HG02840 (cell line): ENCODE data around the gene CHD1.

Experiments used
- ATAC-seq: cut with Tn5 transposase; IDR thresholded peaks from one replicate; pipeline ENCODE4 v1.9.1; 2021; ENCODE audit warnings: mild to moderate bottlenecking, moderate library complexity, moderate number of reproducible peaks; ENCODE audit not compliant: unreplicated experiment, low FRiP score

Gene CHD1

DNA sequence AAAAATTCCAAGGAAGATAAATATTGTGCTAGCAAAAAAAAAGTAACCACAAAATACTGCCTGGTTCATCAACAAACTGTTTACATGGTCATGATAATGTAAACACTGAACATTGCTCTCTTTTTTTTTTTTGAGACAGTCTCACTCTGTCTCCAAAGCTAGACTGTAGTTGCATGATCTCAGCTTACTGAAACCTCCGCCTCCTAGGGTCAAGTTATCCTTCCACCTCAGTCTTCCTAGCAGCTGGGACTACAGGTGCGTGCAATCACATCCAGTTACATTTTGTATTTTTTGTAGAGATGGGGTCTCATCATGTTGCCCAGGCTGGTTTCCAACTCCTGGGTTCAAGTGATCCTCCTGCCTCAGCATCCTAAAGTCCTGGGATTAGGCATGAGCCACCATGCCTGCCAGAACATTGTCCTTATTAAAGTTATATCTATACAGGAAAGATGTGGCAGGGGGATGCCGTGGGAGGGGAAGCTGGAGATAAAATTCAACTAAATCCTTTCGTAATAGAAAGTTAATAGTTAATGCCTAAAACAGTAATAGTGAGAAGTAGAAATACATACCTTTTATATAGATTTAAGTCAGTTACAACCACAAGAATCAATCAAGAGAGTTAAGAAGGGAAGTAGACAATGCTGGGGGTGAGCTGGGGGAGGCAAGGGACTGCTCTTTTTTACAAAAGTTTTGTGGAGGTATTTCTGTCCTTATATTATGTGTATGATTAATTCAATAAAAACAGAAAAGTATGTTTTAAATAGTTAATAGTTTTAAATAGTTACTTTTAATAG lies 103.0 kb downstream of the CHD1 start:
- ATAC-seq, result no peak

DNA sequence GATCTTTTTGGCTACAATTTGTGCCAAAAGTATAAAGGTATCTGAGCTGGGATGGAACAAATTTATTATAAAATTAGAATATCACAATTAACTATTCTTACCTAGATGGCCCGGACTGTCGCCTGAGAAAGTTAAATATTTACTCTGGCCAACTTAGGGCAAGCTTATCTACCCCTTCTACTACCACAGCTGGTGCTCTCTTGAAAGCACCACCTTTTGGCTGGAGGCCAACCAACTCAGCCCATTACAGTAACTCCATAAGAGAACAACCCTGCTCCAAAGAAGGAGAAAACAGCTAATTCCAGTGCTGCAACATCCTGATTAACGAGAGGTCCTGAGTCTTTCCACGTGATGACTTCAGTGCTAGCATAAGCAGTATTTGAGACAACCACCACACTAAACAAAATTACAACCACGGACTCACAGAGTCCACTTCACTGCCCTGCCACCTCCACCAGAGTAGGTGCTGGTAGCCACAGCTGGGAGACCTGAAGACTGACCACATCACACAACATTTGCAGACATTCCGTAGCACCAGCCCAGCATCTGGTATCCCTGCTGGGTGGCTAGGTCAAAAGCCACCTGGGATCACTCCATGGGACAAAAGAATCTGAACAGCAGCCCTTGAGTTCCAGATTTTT lies 112.1 kb downstream of the CHD1 start:
- ATAC-seq, result no peak

DNA sequence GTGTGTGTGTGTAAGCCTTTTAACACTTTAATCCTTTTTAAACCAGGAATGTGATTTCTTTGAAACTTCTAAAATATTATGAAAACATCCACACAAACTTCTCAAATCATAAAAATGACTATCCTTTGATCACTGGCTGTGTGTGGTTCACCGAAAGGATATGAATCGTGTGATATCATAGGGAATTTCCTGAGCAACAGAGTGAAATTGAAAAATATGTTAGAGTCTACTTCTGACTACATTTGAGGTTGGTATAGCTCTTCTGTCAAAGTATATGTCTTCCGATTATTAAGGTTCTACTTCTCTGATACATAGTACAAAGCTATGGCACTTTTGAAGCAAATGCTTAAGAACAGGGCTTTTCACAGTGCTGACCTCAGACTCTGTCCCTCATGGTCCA lies 115.1 kb downstream of the CHD1 start:
- ATAC-seq, result no peak

DNA sequence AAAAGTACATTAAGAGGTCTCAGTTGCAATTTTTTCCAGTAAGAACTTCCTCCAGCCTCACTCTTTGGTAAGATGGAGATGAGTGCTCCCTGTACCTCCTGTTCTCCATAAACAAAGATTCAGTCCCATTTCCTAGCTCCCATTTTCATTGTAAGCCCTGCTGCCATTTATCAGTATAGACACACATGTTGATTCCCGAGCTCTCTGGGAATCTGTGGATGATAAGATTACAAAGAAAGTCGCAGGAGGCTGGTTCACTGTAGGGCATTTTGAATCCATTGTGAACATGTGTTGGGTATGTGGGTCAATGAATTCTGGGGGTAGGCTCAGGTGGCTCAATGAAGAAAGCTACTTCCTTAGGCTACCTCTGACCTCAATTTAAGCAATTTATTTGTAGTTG lies 118.6 kb downstream of the CHD1 start:
- no peak for ATAC-seq

DNA sequence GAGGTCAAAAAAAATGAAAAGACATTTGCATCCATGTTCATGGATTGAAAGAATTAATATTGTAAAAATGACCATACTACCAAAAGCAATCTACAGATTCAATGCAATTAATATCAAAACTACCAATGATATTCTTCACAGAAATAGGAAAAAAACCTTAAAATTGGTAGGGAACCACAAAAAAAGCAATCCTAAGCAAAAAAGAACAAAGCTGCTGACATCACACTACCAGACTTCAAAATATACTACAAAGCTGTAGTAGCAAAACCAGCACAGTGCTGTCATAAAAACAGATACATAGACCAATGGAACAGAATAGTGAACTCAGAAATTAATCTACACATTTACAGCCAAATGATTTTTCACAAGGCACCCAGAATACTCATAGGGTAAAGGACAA lies 121.0 kb downstream of the CHD1 start:
- no peak for ATAC-seq

DNA sequence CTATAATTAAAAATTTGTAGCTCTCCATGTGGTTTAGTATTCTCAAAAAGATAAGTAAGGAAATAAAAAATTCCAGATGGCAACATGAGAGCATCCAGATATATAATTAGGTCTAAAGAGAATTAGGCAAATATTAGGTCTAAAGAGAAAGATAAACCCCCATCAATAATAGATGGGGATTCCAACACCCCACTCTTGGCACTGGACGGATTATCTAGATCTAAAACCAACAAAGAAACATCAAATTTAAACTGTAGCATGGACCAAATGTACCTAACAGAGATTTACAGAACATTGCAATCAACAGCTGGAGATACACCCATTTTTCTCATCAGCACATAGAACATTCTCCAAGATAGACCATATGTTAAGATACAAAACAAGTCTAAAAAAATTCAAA lies 123.7 kb downstream of the CHD1 start:
- no peak for ATAC-seq

DNA sequence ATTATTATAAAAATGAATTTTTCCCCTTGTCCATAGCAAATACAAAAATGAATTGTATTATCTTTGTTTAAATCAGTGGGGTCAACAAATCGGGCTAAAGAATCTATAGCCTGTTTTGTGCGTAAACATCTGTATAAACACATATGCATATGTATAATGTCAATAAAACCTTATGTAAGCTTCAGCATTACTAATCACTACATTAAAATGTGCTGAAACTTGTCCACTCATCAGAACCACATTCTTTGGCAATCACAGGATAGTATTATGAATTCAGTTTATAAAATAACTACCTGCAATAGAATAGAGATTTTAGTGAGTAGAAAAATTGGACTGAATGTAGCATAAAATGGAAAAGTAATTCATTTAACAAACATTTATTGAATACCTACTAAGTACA lies 124.7 kb downstream of the CHD1 start:
- ATAC-seq, result no peak
